Measurements from ENCODE around the gene BARHL2. TPM values are rescaled to one million over a fixed set of nuclear protein-coding genes. Genes with fewer than 3 reads are reported as not detected.

Gene BARHL2
- total RNA-seq, 2 donors from 2014 or later: not detected

GRCh38 chr1:90675161-90675847 is 41.8 kb downstream of the BARHL2 start:
- Histone ChIP-seq H3K4me3 (no peak overlapping the region), H3K9me3 (peaks cover 4% of the 10 kb centered on the region), H3K27ac (no peak overlapping the region), H3K4me1 (ENCODE audit: control insufficient read depth in 1 of 2, low read depth in 2 of 2) (no peaks in the 10 kb centered on the region), H3K27me3 (replicated peaks; ENCODE audit: insufficient read depth) (no peaks in the 10 kb centered on the region), H3K36me3 (no peaks in the 10 kb centered on the region)
- DNase-seq (ENCODE audit: low spot score) (no peak), ATAC-seq (ENCODE audit: insufficient number of reproducible peaks, low FRiP score, low read depth) (no peak)
- TF ChIP-seq, protein P1, sequence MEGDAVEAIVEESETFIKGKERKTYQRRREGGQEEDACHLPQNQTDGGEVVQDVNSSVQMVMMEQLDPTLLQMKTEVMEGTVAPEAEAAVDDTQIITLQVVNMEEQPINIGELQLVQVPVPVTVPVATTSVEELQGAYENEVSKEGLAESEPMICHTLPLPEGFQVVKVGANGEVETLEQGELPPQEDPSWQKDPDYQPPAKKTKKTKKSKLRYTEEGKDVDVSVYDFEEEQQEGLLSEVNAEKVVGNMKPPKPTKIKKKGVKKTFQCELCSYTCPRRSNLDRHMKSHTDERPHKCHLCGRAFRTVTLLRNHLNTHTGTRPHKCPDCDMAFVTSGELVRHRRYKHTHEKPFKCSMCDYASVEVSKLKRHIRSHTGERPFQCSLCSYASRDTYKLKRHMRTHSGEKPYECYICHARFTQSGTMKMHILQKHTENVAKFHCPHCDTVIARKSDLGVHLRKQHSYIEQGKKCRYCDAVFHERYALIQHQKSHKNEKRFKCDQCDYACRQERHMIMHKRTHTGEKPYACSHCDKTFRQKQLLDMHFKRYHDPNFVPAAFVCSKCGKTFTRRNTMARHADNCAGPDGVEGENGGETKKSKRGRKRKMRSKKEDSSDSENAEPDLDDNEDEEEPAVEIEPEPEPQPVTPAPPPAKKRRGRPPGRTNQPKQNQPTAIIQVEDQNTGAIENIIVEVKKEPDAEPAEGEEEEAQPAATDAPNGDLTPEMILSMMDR (IDR thresholded peaks at IDR 0.05): no peak

- H3K9me3 ChIP-seq: peaks cover 4% of the 10 kb centered on the region
- no peaks in the 10 kb centered on the region for H3K4me1 ChIP-seq (ENCODE audit: control insufficient read depth in 1 of 2, low read depth in 2 of 2)
- DNase-seq (ENCODE audit: low spot score) (no peak), ATAC-seq (ENCODE audit: insufficient number of reproducible peaks, low FRiP score, low read depth) (no peak)
- H3K27ac ChIP-seq: no peak overlapping the region
- no peak overlapping the region for H3K4me3 ChIP-seq
- no peaks in the 10 kb centered on the region for H3K36me3 ChIP-seq
- TF ChIP-seq, protein P1 (IDR thresholded peaks at IDR 0.05): no peak
- H3K27me3 ChIP-seq (replicated peaks; ENCODE audit: insufficient read depth): no peaks in the 10 kb centered on the region
Measured at GRCh38 chr1:90671741-90672140, 45.4 kb downstream of the BARHL2 start.

- no peak overlapping the region for H3K27ac ChIP-seq
- no peaks in the 10 kb centered on the region for H3K27me3 ChIP-seq (replicated peaks; ENCODE audit: insufficient read depth)
- no peaks in the 10 kb centered on the region for H3K4me1 ChIP-seq (ENCODE audit: control insufficient read depth in 1 of 2, low read depth in 2 of 2)
- no peak for ATAC-seq (ENCODE audit: insufficient number of reproducible peaks, low FRiP score, low read depth)
- no peak overlapping the region for H3K4me3 ChIP-seq
- H3K9me3 ChIP-seq: peaks cover 4% of the 10 kb centered on the region
- TF ChIP-seq, protein P1 (IDR thresholded peaks at IDR 0.05): no peak
- DNase-seq (ENCODE audit: low spot score): no peak
- no peaks in the 10 kb centered on the region for H3K36me3 ChIP-seq
Measured at GRCh38 chr1:90671251-90671650, 45.9 kb downstream of the BARHL2 start.

Data from thoracic aorta (tissue), 2 donors.